ENCODE data around the gene BANF2.

Gene BANF2

DNA sequence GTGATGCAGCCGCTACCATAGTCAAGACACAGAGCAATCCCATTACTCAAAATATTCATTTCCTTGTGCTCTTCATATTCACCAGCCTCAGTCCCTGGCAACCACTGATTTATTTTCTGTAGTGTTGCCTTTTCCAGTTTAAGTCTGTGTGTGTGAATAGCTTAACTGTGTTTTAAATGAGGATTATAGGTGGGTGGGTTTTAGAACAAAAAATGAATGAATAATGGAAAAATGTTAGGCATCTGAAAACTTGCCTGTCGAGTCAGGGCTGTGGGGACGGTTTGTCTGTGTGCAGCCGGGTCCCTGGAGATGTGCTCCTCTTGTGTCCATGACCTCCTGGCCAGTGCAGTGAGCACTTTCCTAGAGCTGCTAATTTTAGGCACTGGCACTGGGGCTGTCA lies 27.1 kb downstream of the BANF2 start:
- H3K36me3 ChIP-seq (ENCODE audit: insufficient read depth, low read length): no peaks in the 10 kb centered on the region
- no peak overlapping the region for H3K4me3 ChIP-seq (ENCODE audit: low read length)
- 88% methylated on average over 4 of the region's 4 CpGs for WGBS
- no peaks in the 10 kb centered on the region for H3K4me1 ChIP-seq (ENCODE audit: insufficient read depth, low read length)
- no peak overlapping the region for H3K9ac ChIP-seq (ENCODE audit: low read depth, low read length)
- no peaks in the 10 kb centered on the region for H3K27me3 ChIP-seq (ENCODE audit: insufficient read depth, low read length)
- no peak overlapping the region for H3K27ac ChIP-seq (ENCODE audit: low read depth, low read length)
- H3K9me3 ChIP-seq (ENCODE audit: insufficient read depth, low read depth, low read length): no peaks in the 10 kb centered on the region

DNA sequence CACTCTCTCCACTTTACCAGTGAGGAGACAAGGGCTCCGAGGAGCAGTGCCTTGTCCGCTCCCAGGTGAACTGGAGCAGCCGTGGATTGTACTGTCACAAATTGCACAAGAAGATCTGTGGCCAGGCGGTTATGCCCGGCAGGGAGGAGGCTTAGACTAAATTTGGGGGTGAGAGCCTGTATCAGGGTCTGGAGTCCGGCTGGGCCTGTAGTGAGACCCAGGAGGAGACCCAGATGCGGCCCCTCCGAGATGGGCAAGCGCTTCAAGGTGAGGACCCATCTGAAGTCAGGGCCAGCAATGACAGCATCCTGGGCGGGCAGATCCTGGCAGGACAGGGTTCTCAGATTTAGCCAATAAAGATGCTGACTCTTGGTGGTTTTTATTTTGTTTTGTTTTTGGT lies 27.6 kb downstream of the BANF2 start:
- H3K9ac ChIP-seq (ENCODE audit: low read depth, low read length): no peak overlapping the region
- H3K4me1 ChIP-seq (ENCODE audit: insufficient read depth, low read length): no peaks in the 10 kb centered on the region
- no peaks in the 10 kb centered on the region for H3K27me3 ChIP-seq (ENCODE audit: insufficient read depth, low read length)
- no peak overlapping the region for H3K4me3 ChIP-seq (ENCODE audit: low read length)
- no peak overlapping the region for H3K27ac ChIP-seq (ENCODE audit: low read depth, low read length)
- 96% methylated on average over 10 of the region's 10 CpGs for WGBS
- H3K36me3 ChIP-seq (ENCODE audit: insufficient read depth, low read length): no peaks in the 10 kb centered on the region
- no peaks in the 10 kb centered on the region for H3K9me3 ChIP-seq (ENCODE audit: insufficient read depth, low read depth, low read length)

GRCh38 chr20:17728074-17728473 lies 28.3 kb downstream of the BANF2 start:
- H3K27ac ChIP-seq (ENCODE audit: low read depth, low read length): no peak overlapping the region
- H3K4me3 ChIP-seq (ENCODE audit: low read length): no peak overlapping the region
- H3K9ac ChIP-seq (ENCODE audit: low read depth, low read length): no peak overlapping the region
- H3K36me3 ChIP-seq (ENCODE audit: insufficient read depth, low read length): no peaks in the 10 kb centered on the region
- H3K9me3 ChIP-seq (ENCODE audit: insufficient read depth, low read depth, low read length): no peaks in the 10 kb centered on the region
- no peaks in the 10 kb centered on the region for H3K4me1 ChIP-seq (ENCODE audit: insufficient read depth, low read length)
- WGBS: 88% methylated on average over 12 of the region's 12 CpGs
- no peaks in the 10 kb centered on the region for H3K27me3 ChIP-seq (ENCODE audit: insufficient read depth, low read length)

DNA sequence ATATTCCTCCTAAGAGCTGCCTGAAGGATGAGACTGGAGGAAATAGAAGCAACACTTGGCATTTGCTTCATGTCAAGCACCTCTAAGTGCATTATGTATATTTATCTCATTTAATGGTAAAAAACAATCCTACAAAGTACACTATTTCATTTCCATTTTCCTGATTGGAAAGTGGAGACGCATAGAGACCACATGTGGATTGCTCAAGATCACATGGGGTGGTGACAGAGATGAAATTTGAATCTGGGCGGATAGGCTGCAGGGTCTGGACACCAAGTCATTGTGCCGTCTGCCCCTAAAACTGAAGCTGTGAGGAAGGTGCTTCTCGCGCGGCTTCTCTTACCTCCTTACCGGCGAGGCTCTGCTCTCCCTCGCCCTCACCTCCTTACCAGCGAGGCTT lies 30.3 kb downstream of the BANF2 start:
- Histone ChIP-seq H3K36me3 (ENCODE audit: insufficient read depth, low read length) (no peaks in the 10 kb centered on the region), H3K27ac (ENCODE audit: low read depth, low read length) (no peak overlapping the region), H3K27me3 (ENCODE audit: insufficient read depth, low read length) (no peaks in the 10 kb centered on the region), H3K9me3 (ENCODE audit: insufficient read depth, low read depth, low read length) (no peaks in the 10 kb centered on the region), H3K4me1 (ENCODE audit: insufficient read depth, low read length) (0 out of 2 replicates have a peak, but pooled peaks cover under 1% of the 10 kb centered on the region), H3K4me3 (ENCODE audit: low read length) (no peak overlapping the region), H3K9ac (ENCODE audit: low read depth, low read length) (no peak overlapping the region)
- WGBS: 87% methylated on average over 10 of the region's 10 CpGs

- H3K27me3 ChIP-seq (ENCODE audit: insufficient read depth, low read length): no peaks in the 10 kb centered on the region
- H3K4me3 ChIP-seq (ENCODE audit: low read length): no peak overlapping the region
- H3K4me1 ChIP-seq (ENCODE audit: insufficient read depth, low read length): 0 out of 2 replicates have a peak, but pooled peaks cover 4% of the 10 kb centered on the region
- 0 out of 2 replicates have a peak, but pooled peaks cover under 1% of the 10 kb centered on the region for H3K9me3 ChIP-seq (ENCODE audit: insufficient read depth, low read depth, low read length)
- WGBS: 95% methylated on average over 5 of the region's 5 CpGs
- no peak overlapping the region for H3K9ac ChIP-seq (ENCODE audit: low read depth, low read length)
- H3K36me3 ChIP-seq (ENCODE audit: insufficient read depth, low read length): no peaks in the 10 kb centered on the region
- no peak overlapping the region for H3K27ac ChIP-seq (ENCODE audit: low read depth, low read length)
These were observed 31.5 kb downstream of the BANF2 start for GRCh38 chr20:17731233-17731632.

- Histone ChIP-seq H3K4me3 (ENCODE audit: low read length) (no peak overlapping the region), H3K9me3 (ENCODE audit: insufficient read depth, low read depth, low read length) (peaks cover 15% of the 10 kb centered on the region; the same call in 1 of the 2 replicates), H3K36me3 (ENCODE audit: insufficient read depth, low read length) (no peaks in the 10 kb centered on the region), H3K27me3 (ENCODE audit: insufficient read depth, low read length) (no peaks in the 10 kb centered on the region), H3K9ac (ENCODE audit: low read depth, low read length) (no peak overlapping the region), H3K4me1 (ENCODE audit: insufficient read depth, low read length) (0 out of 2 replicates have a peak, but pooled peaks cover 4% of the 10 kb centered on the region), H3K27ac (ENCODE audit: low read depth, low read length) (no peak overlapping the region)
- WGBS: 84% methylated on average over 3 of the region's 6 CpGs
These were observed 33.2 kb downstream of the BANF2 start for GRCh38 chr20:17732907-17733521.

DNA sequence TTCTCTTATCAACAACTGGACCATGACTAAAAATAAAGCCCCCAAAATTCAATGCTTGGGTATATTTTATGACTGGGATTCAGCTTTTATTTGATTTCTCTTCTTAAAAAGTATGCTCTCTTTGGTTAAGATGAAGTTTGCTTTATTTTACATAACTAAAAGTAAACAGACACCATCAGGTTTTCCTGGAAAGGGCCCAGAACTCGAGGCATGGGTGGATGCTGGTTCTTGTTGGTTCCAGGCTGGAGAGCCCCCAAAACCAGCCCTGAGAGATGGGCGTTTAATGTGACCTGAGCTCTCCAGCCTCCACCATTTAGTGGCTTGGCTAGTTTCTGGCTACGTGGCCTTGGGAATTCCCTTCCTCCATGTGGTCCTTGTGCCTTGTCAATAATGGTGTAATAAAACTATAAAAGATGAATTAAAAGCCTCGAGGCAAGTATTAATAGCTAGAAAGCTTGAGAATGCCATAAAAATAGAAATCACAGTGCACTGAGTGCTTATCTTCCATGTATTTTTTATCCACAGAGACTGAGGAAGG lies 34.1 kb downstream of the BANF2 start:
- Histone ChIP-seq H3K4me3 (ENCODE audit: low read length) (no peak overlapping the region), H3K36me3 (ENCODE audit: insufficient read depth, low read length) (no peaks in the 10 kb centered on the region), H3K27ac (ENCODE audit: low read depth, low read length) (no peak overlapping the region), H3K4me1 (ENCODE audit: insufficient read depth, low read length) (0 out of 2 replicates have a peak, but pooled peaks cover 4% of the 10 kb centered on the region), H3K9me3 (ENCODE audit: insufficient read depth, low read depth, low read length) (peaks cover 19% of the 10 kb centered on the region; the same call in 1 of the 2 replicates), H3K9ac (ENCODE audit: low read depth, low read length) (no peak overlapping the region), H3K27me3 (ENCODE audit: insufficient read depth, low read length) (no peaks in the 10 kb centered on the region)
- 88% methylated on average over 4 of the region's 4 CpGs for WGBS

- peaks cover 19% of the 10 kb centered on the region; the same call in 1 of the 2 replicates for H3K9me3 ChIP-seq (ENCODE audit: insufficient read depth, low read depth, low read length)
- 90% methylated on average over 5 of the region's 5 CpGs for WGBS
- no peaks in the 10 kb centered on the region for H3K36me3 ChIP-seq (ENCODE audit: insufficient read depth, low read length)
- H3K4me1 ChIP-seq (ENCODE audit: insufficient read depth, low read length): 0 out of 2 replicates have a peak, but pooled peaks cover 4% of the 10 kb centered on the region
- no peak overlapping the region for H3K9ac ChIP-seq (ENCODE audit: low read depth, low read length)
- no peak overlapping the region for H3K4me3 ChIP-seq (ENCODE audit: low read length)
- H3K27ac ChIP-seq (ENCODE audit: low read depth, low read length): no peak overlapping the region
- no peaks in the 10 kb centered on the region for H3K27me3 ChIP-seq (ENCODE audit: insufficient read depth, low read length)
These were observed 34.6 kb downstream of the BANF2 start for GRCh38 chr20:17734374-17734773.

DNA sequence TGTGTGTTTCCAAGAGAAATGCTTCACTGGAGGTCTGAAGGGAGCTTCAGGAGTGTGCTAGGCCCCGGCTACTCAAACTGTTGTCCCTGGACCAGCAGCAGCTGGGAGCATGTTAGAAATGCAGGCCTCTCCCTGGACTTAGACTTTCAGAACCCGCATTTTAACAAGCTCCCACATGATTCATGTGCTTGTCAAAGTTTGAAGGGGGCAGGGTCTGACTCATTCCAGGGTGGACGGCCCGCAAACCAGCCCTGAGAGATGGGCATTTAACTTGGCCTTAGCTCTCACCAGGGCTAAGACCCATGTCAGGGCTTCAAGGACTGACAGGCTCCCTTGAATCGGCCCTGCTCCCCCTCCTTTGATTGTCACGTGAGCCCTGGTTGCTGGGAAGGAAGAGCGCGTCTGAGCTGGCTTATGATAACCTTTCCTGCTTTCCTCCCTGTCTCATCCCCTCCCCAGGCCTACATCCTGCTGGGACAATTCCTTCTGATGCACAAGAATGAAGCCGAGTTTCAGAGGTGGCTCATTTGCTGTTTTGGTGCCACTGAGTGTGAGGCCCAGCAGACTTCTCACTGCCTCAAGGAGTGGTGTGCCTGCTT lies 35.5 kb downstream of the BANF2 start:
- peaks cover 19% of the 10 kb centered on the region; the same call in 1 of the 2 replicates for H3K9me3 ChIP-seq (ENCODE audit: insufficient read depth, low read depth, low read length)
- H3K27ac ChIP-seq (ENCODE audit: low read depth, low read length): no peak overlapping the region
- H3K4me3 ChIP-seq (ENCODE audit: low read length): no peak overlapping the region
- no peaks in the 10 kb centered on the region for H3K36me3 ChIP-seq (ENCODE audit: insufficient read depth, low read length)
- 62% methylated on average over 9 of the region's 9 CpGs for WGBS
- H3K9ac ChIP-seq (ENCODE audit: low read depth, low read length): no peak overlapping the region
- H3K27me3 ChIP-seq (ENCODE audit: insufficient read depth, low read length): no peaks in the 10 kb centered on the region
- 0 out of 2 replicates have a peak, but pooled peaks cover 4% of the 10 kb centered on the region for H3K4me1 ChIP-seq (ENCODE audit: insufficient read depth, low read length)

DNA sequence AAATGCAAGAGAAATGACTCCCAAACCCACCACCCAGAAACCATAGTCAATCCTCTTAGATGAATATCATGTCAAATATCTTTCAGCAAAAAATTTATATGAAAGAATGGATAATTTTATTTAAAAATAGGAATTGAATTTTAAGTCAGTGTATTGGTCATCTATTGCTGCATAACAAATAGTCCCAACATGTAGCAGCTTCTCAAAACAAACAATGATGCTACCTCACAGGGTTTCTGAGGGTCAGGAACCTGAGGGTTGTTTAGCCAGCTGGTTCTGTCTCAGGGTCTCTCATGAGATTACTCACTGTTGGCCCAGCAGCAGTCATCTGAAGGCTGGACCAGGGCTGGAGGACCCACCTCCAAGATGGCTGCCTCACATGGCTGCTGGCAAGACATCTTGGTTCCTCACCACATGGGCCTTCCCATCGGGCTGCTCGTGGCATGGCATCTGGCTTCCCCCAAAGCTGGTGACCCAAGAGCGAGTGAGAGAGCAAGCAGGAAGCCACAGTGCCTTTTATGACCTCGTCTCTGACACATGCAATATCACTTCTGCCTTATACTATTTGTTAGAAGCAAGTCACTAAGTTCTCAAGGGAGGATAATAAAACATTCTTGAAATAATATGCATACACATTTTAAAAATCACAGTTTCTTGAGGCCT lies 36.3 kb downstream of the BANF2 start:
- no peak overlapping the region for H3K9ac ChIP-seq (ENCODE audit: low read depth, low read length)
- 90% methylated on average over 4 of the region's 4 CpGs for WGBS

GRCh38 chr20:17738154-17738553 lies 38.4 kb downstream of the BANF2 start:
- no peak overlapping the region for H3K4me3 ChIP-seq (ENCODE audit: low read length)
- H3K27me3 ChIP-seq (ENCODE audit: insufficient read depth, low read length): no peaks in the 10 kb centered on the region
- H3K9me3 ChIP-seq (ENCODE audit: insufficient read depth, low read depth, low read length): peaks cover 19% of the 10 kb centered on the region; the same call in 1 of the 2 replicates
- H3K4me1 ChIP-seq (ENCODE audit: insufficient read depth, low read length): 0 out of 2 replicates have a peak, but pooled peaks cover 4% of the 10 kb centered on the region
- 92% methylated on average over 2 of the region's 3 CpGs for WGBS
- no peak overlapping the region for H3K9ac ChIP-seq (ENCODE audit: low read depth, low read length)
- H3K36me3 ChIP-seq (ENCODE audit: insufficient read depth, low read length): no peaks in the 10 kb centered on the region
- no peak overlapping the region for H3K27ac ChIP-seq (ENCODE audit: low read depth, low read length)

More for the DNA sequence above, 36.3 kb downstream of the BANF2 start:
- 0 out of 2 replicates have a peak, but pooled peaks cover 4% of the 10 kb centered on the region for H3K4me1 ChIP-seq (ENCODE audit: insufficient read depth, low read length)
- H3K36me3 ChIP-seq (ENCODE audit: insufficient read depth, low read length): no peaks in the 10 kb centered on the region
- peaks cover 19% of the 10 kb centered on the region; the same call in 1 of the 2 replicates for H3K9me3 ChIP-seq (ENCODE audit: insufficient read depth, low read depth, low read length)
- H3K27ac ChIP-seq (ENCODE audit: low read depth, low read length): no peak overlapping the region
- H3K4me3 ChIP-seq (ENCODE audit: low read length): no peak overlapping the region
- H3K27me3 ChIP-seq (ENCODE audit: insufficient read depth, low read length): no peaks in the 10 kb centered on the region

Measured in HUES64 (cell line).